Measurements from ENCODE around the gene REL.

- TF ChIP-seq CTCF (IDR thresholded peaks at IDR 0.05) (no peak), POLR2A (IDR thresholded peaks at IDR 0.05) (no peak)
Measured at GRCh38 chr2:60883896-60884295, 2.5 kb downstream of the REL start.

All from tibial nerve (tissue), 3 donors.